HG03432 (cell line): ENCODE measurements around the gene CD48.
"Not testable (repeated sequence)": the region's sequence is repeated elsewhere in the genome, so short reads cannot be mapped to it uniquely, and the experiment has no call there.

Experiments
- ATAC-seq: cut with Tn5 transposase; IDR thresholded peaks from one replicate; pipeline ENCODE4 v1.9.1; 2021; ENCODE audit warnings: mild to moderate bottlenecking, moderate library complexity; ENCODE audit not compliant: unreplicated experiment

CD48 gene

DNA sequence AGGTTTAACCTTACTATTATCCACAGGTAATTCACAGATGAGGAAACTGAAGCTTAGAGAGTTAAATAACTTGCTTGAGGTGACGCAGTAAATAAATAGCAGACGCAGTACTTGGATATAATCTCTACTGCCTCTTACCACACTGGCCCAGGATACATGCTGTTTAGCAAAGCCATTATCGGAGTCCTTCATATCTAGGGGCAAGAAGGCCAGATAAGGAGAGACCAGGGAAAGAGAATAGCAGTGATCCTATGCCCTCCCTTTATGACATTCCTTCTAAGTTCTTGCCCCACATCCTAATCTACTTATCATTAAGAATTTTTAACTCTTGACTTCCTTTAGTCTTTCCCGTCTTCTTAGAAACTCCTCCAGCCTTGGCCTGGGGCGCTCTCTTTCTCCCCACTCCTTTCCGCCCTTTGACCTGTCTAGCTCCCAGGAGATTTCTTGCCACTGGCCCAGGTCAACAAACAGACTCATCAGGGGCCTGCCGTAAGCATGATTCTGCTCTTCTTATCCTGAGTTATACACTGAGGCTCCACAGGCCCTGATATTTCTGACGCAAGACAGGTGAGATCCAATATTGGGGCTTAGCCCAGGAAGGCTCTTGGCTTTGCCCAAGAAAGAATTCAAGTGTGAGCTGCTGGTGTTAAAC is 53.3 kb downstream of the CD48 start:
- ATAC-seq: no peak

- ATAC-seq: no peak
Measured at GRCh38 chr1:160657250-160657781, 54.3 kb downstream of the CD48 start.

DNA sequence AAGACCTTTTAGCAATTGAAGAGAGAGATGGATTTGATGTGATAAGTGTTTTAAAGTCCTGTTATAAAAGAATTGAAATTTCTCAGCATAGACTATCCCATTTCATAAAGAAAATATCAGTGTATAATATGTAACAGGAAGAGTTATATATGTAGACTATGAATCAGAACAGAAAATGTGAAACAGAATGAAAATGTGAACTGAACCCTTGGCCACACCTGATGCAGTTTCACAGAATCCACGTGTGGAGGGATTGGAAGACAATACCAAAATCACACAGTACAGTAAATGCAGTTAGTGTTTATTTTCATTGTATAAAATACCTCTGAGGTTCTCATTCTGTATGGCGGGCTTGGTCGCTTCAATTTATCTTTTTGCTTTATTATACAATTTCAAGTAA is 54.9 kb downstream of the CD48 start:
- no peak for ATAC-seq

GRCh38 chr1:160653620-160654016 is 58.0 kb downstream of the CD48 start:
- ATAC-seq: peak; percentile 49

DNA sequence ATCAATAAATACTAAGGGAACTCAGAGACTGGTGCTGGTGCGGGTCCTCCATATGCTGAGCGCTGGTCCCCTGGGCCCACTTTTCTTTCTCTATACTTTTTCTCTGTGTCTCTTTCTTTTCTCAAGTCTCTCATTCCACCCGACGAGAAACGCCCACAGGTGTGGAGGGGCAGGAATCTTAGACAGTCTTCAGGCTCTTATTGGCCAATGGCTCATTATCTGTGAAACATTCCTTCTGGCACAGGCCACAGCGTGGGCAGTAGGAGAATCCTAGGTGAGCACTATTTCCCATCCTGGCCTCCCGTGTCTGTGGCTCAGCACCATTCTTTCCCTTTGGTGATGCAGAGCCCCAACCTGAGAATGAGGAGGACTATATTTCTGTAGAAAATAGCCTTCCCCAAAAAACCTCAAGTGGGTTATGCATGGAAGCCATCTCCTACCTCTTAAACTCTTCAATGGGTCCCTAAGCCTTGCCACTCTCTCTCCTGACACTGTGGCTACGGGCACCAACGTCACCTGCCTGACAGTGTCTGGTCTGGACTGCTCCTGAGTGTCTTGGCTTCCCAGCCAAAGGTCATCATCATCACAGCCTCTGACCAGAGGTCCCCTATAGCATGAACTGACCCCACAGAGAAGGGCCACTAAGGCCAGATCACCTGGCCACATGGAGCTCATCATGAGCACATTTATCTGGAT is 58.5 kb downstream of the CD48 start:
- ATAC-seq: peak; percentile 20

DNA sequence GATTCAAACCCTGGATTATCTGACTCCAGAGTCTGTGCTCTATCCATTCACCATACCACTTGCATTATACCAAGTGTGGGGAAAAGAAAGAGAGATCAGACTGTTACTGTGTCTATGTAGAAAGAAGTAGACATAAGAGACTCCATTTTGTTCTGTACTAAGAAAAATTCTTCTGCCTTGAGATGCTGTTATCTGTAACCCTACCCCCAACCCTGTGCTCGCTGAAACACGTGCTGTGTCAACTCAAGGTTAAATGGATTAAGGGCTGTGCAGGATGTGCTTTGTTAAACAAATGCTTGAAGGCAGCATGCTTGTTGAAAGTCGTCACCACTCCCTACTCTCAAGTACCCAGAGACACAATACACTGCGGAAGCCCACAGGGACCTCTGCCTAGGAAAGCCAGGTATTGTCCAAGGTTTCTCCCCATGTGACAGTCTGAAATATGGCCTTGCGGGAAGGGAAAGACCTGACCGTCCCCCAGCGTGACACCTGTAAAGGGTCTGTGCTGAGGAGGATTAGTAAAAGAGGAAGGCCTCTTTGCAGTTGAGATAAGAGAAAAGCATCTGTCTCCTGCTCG is 59.5 kb downstream of the CD48 start:
- ATAC-seq: not testable (repeated sequence)

DNA sequence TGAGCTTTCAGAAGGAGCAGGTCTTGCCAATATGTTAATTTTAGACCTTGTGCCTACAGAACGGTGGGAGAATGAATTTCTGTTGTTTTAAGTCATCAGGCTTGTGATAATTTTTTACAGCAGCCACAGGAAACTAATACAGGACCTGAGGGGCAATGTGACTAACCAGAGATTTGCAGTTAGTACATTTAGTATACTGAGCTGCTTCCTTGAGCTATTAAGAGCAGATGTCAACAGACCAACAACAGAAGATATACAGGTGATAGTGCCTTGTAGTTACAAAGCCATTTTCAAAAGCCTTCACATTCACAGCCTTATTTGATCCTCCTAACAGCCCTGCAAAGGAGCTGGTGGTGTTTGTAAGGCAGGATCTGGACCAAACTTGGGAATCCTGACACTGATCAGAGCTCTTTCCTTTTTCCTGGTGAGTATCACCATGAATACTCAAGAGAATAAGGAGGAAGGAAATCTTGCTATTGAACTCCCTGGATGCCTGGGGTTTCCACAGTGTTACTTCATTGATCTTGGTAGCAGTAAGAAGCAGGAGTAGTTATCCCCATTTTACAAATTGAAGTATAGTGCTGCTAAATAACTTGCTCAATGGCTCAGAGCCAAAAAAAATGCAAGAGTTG is 60.1 kb downstream of the CD48 start:
- no peak for ATAC-seq

DNA sequence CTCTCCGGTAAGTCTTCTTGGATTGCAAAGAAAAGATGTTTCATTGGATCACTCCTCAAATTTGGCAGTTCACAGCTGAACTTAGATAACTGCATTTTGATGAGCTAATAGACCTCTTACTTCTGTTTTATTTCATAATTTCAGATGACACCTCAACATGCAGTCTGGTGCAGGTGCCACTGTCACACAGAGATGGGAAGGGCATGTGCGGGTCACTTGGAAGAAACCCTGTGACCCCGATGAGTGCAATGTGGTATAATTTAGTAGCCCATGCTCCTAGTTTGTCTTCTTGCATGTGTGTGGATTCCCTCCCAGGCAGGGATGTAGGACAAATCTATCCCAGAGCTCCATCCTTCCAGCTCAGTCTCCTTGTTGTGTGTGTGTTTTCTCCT is 64.3 kb downstream of the CD48 start:
- ATAC-seq: peak; percentile 9

DNA sequence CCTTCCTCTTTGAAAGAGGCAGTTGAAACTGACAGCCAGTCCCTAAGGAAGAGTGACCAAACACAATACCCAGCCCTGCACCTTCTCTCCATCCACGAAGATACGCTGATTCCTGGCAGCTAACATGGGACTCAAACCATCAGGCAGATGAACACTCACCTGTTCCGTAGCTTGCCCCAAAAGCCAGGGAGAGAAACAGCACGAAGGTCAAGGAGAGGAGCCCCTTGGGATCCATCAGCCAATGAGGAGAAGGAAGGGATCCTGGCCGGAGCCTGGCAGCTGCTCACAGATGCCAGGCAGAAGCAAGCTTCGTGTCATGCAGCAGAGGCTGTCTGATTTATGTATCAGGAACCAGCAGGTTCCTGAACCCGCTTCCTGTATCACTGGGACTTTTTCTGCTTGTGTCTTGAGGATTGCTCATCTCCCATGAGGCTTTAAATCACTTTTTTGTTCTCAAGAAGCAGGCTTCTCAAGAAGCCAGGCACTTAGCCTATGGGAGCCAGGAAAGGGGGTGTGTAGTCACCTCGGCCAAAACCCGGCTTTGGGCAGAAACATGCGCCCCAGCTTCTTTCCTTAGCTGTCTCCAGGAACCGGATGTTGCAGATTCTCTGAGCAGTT is 64.8 kb downstream of the CD48 start, which contains the start of gene SLAMF1:
TSS of gene SLAMF1 (minus strand) at position 334 of the 618 bp plus-strand sequence. CDS start at position 235, 99 bp downstream.
- peak; percentile 72 for ATAC-seq

GRCh38 chr1:160646180-160646579 is 65.4 kb downstream of the CD48 start:
- ATAC-seq: no peak

DNA sequence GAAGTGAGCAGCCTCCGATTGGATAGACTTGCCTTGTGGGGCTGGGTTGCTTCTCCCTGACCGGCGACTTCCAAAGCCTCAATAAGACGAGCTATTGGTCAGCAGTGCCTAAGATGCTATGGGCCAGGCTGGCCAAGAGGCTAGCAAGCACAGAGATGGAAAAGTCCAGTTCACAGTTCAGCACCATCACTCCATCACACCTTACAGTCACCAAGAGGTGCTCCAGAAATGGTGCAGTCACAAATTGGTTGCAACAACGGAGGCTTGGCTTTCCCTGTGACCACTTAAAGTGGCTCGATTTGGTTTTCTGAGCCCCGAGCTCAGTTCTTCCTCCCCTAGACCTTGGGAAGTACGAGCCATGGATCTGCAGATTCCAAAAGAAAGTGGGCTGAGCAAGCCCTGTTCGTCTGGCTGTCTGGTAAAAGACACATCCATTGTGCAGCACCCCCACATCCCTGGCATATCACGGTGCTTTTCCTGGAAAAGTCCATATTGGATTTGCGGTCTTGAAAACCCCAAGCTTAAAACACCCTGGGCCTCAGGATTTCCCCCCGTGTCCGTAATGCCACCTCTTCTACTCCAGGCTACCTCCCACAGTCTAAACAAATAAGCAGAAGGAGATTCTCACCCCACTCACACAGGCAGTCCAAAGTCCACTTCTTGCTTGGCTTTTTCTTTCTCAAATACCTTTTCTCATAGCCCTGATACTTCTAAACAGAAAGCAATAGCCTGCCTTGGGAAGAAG is 66.1 kb downstream of the CD48 start:
- ATAC-seq: no peak

DNA sequence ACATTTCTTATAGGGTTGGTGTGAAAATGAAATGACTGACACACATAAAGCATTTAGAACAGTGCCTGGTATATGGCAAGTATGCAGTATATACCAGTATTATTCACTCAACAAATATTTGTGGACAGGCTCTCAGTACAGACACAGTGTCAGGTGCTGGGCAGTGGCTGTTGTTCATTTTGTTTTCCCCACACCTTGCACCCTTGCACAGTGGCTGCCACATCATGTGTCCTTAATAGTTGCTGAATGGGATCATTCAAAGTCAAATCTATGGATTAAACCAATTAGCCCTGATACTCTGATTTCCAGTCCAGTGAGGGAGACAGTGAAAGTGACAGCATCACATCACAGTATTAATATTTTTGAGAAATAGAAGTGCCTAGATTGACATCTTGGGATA is 67.2 kb downstream of the CD48 start:
- ATAC-seq: no peak

- no peak for ATAC-seq
Measured at GRCh38 chr1:160643138-160643537, 68.5 kb downstream of the CD48 start.

DNA sequence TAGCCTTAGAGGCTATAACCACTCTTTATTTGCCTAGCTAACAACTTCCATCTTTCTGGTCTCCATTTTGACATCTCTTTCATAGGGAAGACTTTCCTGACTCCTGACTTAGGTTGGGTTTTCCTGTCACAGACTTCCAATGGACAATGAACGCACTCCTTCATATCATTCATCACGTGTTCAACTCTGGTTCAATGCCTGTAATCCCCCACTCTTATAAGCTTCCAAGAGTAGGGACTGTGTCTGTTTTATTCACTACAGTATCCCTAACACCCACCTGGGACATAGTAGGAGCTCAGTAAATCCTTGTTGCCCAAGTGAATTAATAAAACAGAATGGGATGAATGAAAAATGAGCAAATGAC is 69.4 kb downstream of the CD48 start:
- no peak for ATAC-seq

DNA sequence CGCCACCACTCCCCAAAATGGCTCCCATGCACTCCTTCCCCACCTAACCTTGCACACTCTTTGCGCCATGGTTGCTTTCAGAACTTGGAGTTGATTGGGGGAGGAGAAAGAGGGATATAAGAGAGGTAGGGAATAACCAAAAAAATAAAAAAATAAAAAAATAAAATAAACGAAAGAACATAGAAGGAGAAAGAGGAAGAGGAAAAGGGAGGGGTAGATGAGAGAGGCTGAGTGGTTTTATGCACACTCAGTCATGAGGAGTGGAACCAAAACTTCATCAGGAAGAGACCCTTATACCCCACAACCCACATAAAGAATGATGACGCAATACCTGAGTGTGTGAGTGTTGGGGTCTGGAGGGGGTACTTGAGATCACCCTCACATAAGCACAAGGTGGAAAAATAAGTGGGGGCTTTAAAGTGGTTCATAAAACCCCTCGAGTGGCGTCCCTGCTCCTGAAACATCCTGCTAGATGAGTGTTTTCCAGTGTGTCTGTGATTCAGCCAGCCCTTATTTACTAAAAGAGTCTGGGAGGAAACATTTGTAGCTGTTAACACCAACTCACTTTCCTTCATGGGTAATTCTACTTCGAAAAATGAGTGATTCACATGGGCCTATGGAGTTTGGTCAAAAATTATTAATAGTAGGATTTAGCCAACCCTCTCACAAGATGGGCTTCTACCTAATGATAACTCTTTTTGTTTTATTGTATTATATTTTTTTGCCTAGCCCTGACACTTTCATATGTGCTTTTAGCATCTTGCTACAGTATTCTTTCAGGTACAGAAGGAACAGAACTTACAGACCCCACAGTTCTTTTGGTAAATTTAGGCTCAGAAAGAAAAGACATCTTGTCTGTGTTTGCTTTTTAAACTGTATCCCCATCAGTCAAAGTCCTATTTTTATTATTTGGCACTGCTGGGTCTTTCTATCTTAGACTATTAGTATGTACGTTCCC is 70.0 kb downstream of the CD48 start:
- no peak for ATAC-seq

GRCh38 chr1:160640359-160641123 is 71.1 kb downstream of the CD48 start:
- no peak for ATAC-seq

- ATAC-seq: no peak
Measured at GRCh38 chr1:160639652-160640051, 72.0 kb downstream of the CD48 start.

- ATAC-seq: no peak
Measured at GRCh38 chr1:160638926-160639325, 72.7 kb downstream of the CD48 start.

DNA sequence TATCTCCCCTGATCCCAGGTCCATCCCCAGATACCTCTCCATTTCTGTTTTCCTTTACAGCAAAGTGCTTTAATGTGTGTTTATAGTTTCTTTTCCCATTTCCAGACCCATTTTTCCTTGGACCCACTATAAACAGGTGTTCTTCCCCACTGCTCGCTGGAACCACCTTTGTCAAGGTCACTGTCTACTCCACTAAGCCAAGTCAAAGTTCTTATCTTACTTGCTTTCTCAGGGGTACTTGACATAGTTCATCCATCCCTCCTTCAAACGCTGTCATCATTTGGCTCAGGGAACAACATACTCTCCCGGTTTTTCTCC is 73.1 kb downstream of the CD48 start:
- ATAC-seq: no peak
